Psoas muscle (tissue), 8 donors: ENCODE results near the gene APPL2. TPM values are rescaled to one million over a fixed set of nuclear protein-coding genes. Genes with fewer than 3 reads are reported as not detected.
"Not testable (repeated sequence)": the region's sequence is repeated elsewhere in the genome, so short reads cannot be mapped to it uniquely, and the experiment has no call there.

Source experiments
- ATAC-seq, 4 donors: fragments of 200-7000 bp; cut with Tn5 transposase; one replicate each; pipeline ENCODE4 v1.9.1; 2020; ENCODE audit warnings: moderate library complexity in 3 of 4, mild to moderate bottlenecking in 2 of 4
- DNase-seq, 2 donors: peaks; one replicate each; pipeline ENCODE4 v3.0.0-alpha.2; 2020
- H3K27ac ChIP-seq: fragments of 200-600 bp; one replicate; pipeline ENCODE4 v1.8.0; 2022
- H3K27me3 ChIP-seq, 3 donors: fragments of 200-600 bp in 1 of 3; one replicate each; pipeline versions ENCODE4 v1.6.1 to v1.8.0; 2013 to 2022; ENCODE audit warnings: low read length in 2 of 3, mild to moderate bottlenecking in 2 of 3, moderate library complexity in 1 of 3; ENCODE audit not compliant: insufficient read depth in 3 of 3
- H3K36me3 ChIP-seq, 2 donors: fragments of 200-600 bp in 1 of 2; one replicate each; pipeline versions ENCODE4 v1.6.1 to v1.8.0; 2013 to 2022; ENCODE audit warnings: low read depth in 1 of 2, mild to moderate bottlenecking in 1 of 2, moderate library complexity in 1 of 2; ENCODE audit not compliant: insufficient read depth in 1 of 2
- H3K4me1 ChIP-seq: fragments of 200-600 bp; one replicate; pipeline ENCODE4 v1.8.0; 2022
- H3K4me3 ChIP-seq: fragments of 200-600 bp; one replicate; pipeline ENCODE4 v1.8.0; 2022; ENCODE audit warnings: mild to moderate bottlenecking
- H3K9me3 ChIP-seq: fragments of 200-600 bp; one replicate; pipeline ENCODE4 v1.8.0; 2022
- WGBS, 3 donors: extraction: QIAGEN DNeasy Blood & Tissue Kit; methylation state at CpG; one replicate each; pipeline versions ENCODE4 v1.1.6 to v1.1.7; 2013; 5-methylcytosine and 5-hydroxymethylcytosine counted together
- intact Hi-C, 2 donors: fragments of 100-400 bp; cut with DNase I; formaldehyde crosslinking; loops; one replicate each; pipeline versions ENCODE4 v1.11.0 to v1.14.2; 2022
- polyA plus RNA-seq, 3 donors: library from polyadenylated mRNA; stranded (reverse); fragments of 200-250 nt; gene quantifications; one replicate each; pipeline ENCODE4 v1.2.3, GENCODE V29; 2013
- total RNA-seq, 4 donors: library from RNA; stranded (reverse); fragmentation: NEBNext Ultra II Directional in 2 of 4; extraction: Animal tissue kit (Norgen Biotek cat#: 25700) in 2 of 4; gene quantifications; one replicate each; pipeline versions ENCODE4 v1.2.1 to v1.2.4, GENCODE V29; 2021 to 2023
- TF ChIP-seq, protein P1 (sequence below): fragments of 200-600 bp; IDR thresholded peaks from one replicate; pipeline ENCODE4 v1.8.0; 2022; ENCODE audit warnings: antibody characterized with exemption
- donor health status: healthy with polysubstance abuse.
- donor health status: DM: no; HTN: no; CAD: no; lungs with moderate emphysema.
- donor health status: Bipolar disorder and iron deficiency.
- donor health status: healthy.
- donor health status: DM: yes; HTN: yes; CAD: no.
- donor health status: DM: no; HTN: no; CAD: no.
- donor health status: DM: no; HTN: no; CAD: no.
- donor health status: DM: yes; HTN: yes; CAD: no.

APPL2 gene
- total and polyA plus RNA-seq, 7 donors, result 7.3 to 14.8 (median 10.4) TPM

DNA sequence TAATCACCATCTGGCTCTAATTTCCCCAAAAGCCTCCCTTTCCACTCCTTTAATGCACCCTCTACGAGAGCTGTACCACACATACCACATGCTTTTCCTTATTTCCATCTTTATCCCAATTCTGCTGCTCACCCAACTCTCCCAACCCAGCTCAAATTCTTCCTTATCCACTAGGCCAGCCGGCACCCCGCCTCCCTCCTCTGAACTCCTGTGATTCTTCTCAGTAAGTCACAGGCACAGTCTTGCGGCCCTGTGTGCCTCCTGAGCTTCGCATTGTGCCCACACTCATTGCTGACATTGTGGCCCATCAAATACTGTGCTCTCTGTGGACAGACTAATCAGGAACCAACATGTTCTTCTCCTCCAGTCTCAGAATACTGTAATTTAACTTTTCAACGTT is 45.4 kb downstream of the APPL2 start:
- Histone ChIP-seq H3K4me1 (no peaks in the 10 kb centered on the region), H3K9me3 (no peaks in the 10 kb centered on the region), H3K27ac (no peak overlapping the region), H3K4me3 (no peak overlapping the region), H3K27me3 (no peaks in the 10 kb centered on the region), H3K36me3 (peaks cover 10 to 100% of the 10 kb centered on the region in 2 donors)
- intact Hi-C loops, result no loop called here
- DNase-seq (no peak), ATAC-seq (no peak)
- TF ChIP-seq, protein P1, sequence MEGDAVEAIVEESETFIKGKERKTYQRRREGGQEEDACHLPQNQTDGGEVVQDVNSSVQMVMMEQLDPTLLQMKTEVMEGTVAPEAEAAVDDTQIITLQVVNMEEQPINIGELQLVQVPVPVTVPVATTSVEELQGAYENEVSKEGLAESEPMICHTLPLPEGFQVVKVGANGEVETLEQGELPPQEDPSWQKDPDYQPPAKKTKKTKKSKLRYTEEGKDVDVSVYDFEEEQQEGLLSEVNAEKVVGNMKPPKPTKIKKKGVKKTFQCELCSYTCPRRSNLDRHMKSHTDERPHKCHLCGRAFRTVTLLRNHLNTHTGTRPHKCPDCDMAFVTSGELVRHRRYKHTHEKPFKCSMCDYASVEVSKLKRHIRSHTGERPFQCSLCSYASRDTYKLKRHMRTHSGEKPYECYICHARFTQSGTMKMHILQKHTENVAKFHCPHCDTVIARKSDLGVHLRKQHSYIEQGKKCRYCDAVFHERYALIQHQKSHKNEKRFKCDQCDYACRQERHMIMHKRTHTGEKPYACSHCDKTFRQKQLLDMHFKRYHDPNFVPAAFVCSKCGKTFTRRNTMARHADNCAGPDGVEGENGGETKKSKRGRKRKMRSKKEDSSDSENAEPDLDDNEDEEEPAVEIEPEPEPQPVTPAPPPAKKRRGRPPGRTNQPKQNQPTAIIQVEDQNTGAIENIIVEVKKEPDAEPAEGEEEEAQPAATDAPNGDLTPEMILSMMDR, result no peak
- 91 to 93% (median 92%) methylated on average over 6 of the region's 6 CpGs for WGBS, 3 donors

DNA sequence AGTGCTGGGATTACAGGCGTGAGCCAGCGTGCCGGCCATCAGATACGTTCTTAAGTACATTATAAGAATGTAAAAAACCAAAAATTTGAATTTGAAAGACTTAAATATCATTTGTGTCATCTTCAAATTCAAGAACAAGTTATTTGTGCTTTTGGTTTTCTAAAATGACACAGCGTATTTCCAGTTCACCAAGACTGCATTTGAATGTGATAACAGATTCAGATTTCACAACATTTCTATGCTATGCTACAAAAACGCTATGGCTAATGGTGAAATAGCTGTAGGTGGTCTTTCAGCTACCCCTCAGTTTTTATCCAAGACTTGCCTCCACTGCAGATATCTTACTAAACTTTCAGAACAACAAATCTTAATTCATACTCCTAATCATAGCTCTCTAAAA is 46.7 kb downstream of the APPL2 start:
- WGBS, 3 donors, result 80 to 88% (median 82%) methylated on average over 6 of the region's 6 CpGs
- no peaks in the 10 kb centered on the region for H3K9me3 ChIP-seq
- H3K4me1 ChIP-seq, result no peaks in the 10 kb centered on the region
- ATAC-seq, result no peak
- DNase-seq, result no peak
- no peaks in the 10 kb centered on the region for H3K27me3 ChIP-seq
- no peak overlapping the region for H3K27ac ChIP-seq
- TF ChIP-seq, protein P1, result no peak
- no peak overlapping the region for H3K4me3 ChIP-seq
- H3K36me3 ChIP-seq, result peaks cover 10 to 100% of the 10 kb centered on the region in 2 donors
- intact Hi-C loops, result no loop called here

DNA sequence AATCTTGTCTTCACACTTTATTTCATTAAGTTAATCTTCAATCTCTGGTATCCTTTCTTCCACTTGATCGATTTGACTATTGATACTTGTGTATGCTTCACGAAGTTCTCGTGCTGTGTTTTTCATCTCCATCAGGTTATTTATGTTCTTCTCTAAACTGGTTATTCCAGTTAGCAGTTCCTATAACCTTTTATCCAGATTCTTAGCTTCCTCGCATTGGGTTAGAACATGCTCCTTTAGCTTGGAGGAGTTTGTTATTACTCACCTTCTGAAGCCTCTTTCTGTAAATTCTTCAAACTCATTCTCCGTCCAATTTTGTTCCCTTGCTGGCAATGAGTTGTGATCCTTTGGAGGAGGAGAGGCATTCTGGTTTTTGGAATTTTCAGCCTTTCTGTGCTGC is 52.0 kb downstream of the APPL2 start:
- ATAC-seq, H3K9me3 ChIP-seq, H3K4me1 ChIP-seq, H3K4me3 ChIP-seq, intact Hi-C loops, H3K27me3 ChIP-seq, DNase-seq, H3K27ac ChIP-seq: not testable (repeated sequence)
- 97 to 98% (median 98%) methylated on average over 5 of the region's 5 CpGs for WGBS, 3 donors
- peaks cover 10 to 76% of the 10 kb centered on the region in 2 donors for H3K36me3 ChIP-seq

DNA sequence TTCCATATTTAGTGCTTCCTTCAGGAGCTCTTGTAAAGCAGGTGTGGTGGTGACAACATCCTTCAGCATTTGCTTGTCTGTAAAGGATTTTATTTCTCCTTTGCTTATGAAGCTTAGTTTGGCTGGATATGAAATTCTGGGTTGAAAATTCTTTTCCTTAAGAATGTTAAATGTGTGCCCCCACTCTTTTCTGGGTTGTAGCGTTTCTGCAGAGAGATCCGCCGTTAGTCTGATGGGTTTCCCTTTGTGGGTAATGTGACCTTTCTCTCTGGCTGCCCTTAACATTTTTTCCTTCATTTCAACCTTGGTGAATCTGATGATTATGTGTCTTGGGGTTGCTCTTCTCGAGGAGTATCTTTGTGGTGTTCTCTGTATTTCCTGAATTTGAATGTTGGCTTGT is 52.6 kb downstream of the APPL2 start:
- H3K4me3 ChIP-seq, H3K27ac ChIP-seq, H3K9me3 ChIP-seq, H3K4me1 ChIP-seq, intact Hi-C loops, ATAC-seq, H3K27me3 ChIP-seq, DNase-seq: not testable (repeated sequence)
- H3K36me3 ChIP-seq, result peaks cover 10 to 76% of the 10 kb centered on the region in 2 donors
- WGBS, 3 donors, result 86 to 96% (median 94%) methylated on average over 4 of the region's 4 CpGs

DNA sequence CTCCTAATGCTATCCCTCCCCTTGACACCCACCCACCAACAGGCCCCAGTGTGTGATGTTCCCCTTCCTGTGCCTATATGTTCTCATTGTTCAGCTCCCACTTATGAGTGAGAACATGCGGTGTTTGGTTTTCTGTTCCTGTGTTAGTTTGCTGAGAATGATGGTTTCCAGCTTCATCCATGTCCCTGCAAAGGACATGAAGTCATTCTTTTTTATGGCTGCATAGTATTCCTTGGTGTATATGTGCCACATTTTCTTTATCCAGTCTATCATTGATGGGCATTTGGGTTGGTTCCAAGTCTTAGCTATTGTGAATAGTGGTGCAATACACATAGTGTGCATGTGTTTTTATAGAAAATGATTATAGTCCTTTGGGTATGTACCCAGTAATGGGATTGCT is 56.9 kb downstream of the APPL2 start:
- H3K36me3 ChIP-seq, result peaks cover 0 to 75% of the 10 kb centered on the region in 2 donors
- not testable (repeated sequence) for ATAC-seq, H3K9me3 ChIP-seq, H3K4me3 ChIP-seq, H3K27me3 ChIP-seq, H3K4me1 ChIP-seq, H3K27ac ChIP-seq, DNase-seq
- intact Hi-C loops, result loop anchor here in 1 of 2 donors (10.0 kb wide), 1 partner anchor 54 kb away; no protein-coding TSS in a partner anchor
- 100% methylated on average over 1 of the region's 1 CpG for WGBS, 3 donors

DNA sequence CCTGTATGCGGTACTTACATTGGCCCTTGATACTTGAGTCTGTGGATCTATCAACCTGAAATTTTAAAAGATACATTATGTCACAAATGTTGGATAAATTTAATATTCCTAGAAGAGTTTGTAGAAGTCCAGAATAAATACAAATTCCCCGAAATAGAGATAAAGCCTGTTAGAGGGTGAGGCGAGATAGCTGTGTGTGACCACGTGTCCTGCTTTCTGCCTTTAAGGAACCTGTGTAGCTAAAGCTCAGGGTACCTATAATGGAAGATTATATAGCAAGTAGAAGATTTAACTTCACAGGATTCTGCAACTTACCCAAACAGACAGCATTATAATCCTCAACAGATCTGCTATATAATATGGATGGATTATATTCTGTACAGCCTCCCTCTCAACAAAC is 58.8 kb downstream of the APPL2 start:
- no peaks in the 10 kb centered on the region for H3K4me1 ChIP-seq
- H3K4me3 ChIP-seq, result no peak overlapping the region
- ATAC-seq (no peak), DNase-seq (no peak)
- intact Hi-C loops, result loop anchor here in 1 of 2 donors (10.0 kb wide), 1 partner anchor 52 kb away; no protein-coding TSS in a partner anchor
- H3K27ac ChIP-seq, result no peak overlapping the region
- H3K36me3 ChIP-seq, result peaks cover 0 to 76% of the 10 kb centered on the region in 2 donors
- no peaks in the 10 kb centered on the region for H3K27me3 ChIP-seq
- WGBS, 3 donors, result 95 to 98% (median 97%) methylated on average over 4 of the region's 4 CpGs
- TF ChIP-seq, protein P1, result no peak
- H3K9me3 ChIP-seq, result no peaks in the 10 kb centered on the region
